ENCODE results near the gene SMYD5. TPM values are rescaled to one million over a fixed set of nuclear protein-coding genes. Genes with fewer than 3 reads are reported as not detected.

The SMYD5 gene
- total RNA-seq, 4 donors from 2014 or later: 13.8 to 32.4 (median 18.7) TPM

GRCh38 chr2:73253901-73254300 is 39.9 kb downstream of the SMYD5 start:
- no peaks in the 10 kb centered on the region for H3K4me1 ChIP-seq
- no peak overlapping the region for H3K4me3 ChIP-seq
- 92 to 96% methylated on average over 3 of the region's 3 CpGs for WGBS, 2 donors
- no peak for TF ChIP-seq CTCF (IDR thresholded peaks at IDR 0.05)
- TF ChIP-seq EP300 (IDR thresholded peaks at IDR 0.05): no peak
- no peak for TF ChIP-seq POLR2A (IDR thresholded peaks at IDR 0.05)
- H3K27me3 ChIP-seq: no peaks in the 10 kb centered on the region
- no peak overlapping the region for H3K27ac ChIP-seq
- no peaks in the 10 kb centered on the region for H3K9me3 ChIP-seq
- DNase-seq (ENCODE audit: low spot score in 2 of 2): no peak
- H3K36me3 ChIP-seq: peaks cover 4 to 70% (median 31%) of the 10 kb centered on the region in 3 donors

DNA sequence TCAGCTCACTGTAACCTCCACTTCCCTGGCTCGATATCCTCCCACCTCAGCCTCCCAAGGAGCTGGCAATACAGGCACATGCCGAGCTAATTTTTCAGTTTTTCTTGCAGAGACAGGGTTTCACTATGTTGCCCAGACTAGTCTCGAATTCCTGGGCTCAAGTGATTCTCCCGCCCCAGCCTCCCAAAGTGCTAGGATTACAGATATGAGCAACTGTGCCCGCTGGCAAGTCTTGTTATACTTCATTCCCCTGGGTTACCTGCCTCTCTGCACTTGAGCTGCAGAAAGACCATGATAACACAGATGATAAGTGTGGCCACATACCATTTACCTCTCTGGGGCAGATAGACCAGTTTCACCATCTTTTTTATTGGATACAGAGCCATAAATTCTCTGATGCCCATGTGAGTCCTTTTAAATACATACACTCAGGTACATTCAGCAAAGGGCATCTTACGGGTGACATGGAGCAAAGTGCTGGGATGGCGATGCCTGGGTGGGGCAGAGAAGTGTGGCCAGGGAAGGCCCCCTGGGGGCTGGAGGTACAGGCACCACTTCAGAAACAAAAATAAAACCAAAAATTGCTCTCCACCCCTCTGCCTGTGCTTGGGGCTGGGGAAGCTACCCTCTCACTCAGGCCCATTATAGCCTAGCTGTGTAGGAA is 40.4 kb downstream of the SMYD5 start:
- peaks cover 4 to 65% (median 29%) of the 10 kb centered on the region in 3 donors for H3K36me3 ChIP-seq
- no peak for DNase-seq (ENCODE audit: low spot score in 2 of 2)
- no peak overlapping the region for H3K27ac ChIP-seq
- no peaks in the 10 kb centered on the region for H3K9me3 ChIP-seq
- 86 to 91% methylated on average over 7 of the region's 7 CpGs for WGBS, 2 donors
- TF ChIP-seq EP300 (IDR thresholded peaks at IDR 0.05) (no peak), CTCF (IDR thresholded peaks at IDR 0.05) (no peak), POLR2A (IDR thresholded peaks at IDR 0.05) (no peak)
- no peaks in the 10 kb centered on the region for H3K4me1 ChIP-seq
- no peaks in the 10 kb centered on the region for H3K27me3 ChIP-seq
- no peak overlapping the region for H3K4me3 ChIP-seq

GRCh38 chr2:73255007-73255644 is 41.1 kb downstream of the SMYD5 start:
- WGBS, 2 donors: 56 to 87% methylated on average over 2 to 4 of the region's 4 CpGs
- TF ChIP-seq CTCF (IDR thresholded peaks at IDR 0.05) (no peak), EP300 (IDR thresholded peaks at IDR 0.05) (no peak), POLR2A (IDR thresholded peaks at IDR 0.05) (no peak)

GRCh38 chr2:73255907-73256617 is 42.0 kb downstream of the SMYD5 start:
- Histone ChIP-seq H3K36me3 (peaks cover 0 to 49% (median 13%) of the 10 kb centered on the region in 3 donors), H3K9me3 (no peaks in the 10 kb centered on the region), H3K27ac (no peak overlapping the region), H3K27me3 (no peaks in the 10 kb centered on the region), H3K4me3 (no peak overlapping the region), H3K4me1 (no peaks in the 10 kb centered on the region)
- WGBS, 2 donors: 37 to 52% methylated on average over 5 of the region's 5 CpGs
- TF ChIP-seq EP300 (IDR thresholded peaks at IDR 0.05) (no peak), POLR2A (IDR thresholded peaks at IDR 0.05) (no peak), CTCF (IDR thresholded peaks at IDR 0.05) (no peak)
- no peak for DNase-seq (ENCODE audit: low spot score in 2 of 2)

More at GRCh38 chr2:73255007-73255644, 41.1 kb downstream of the SMYD5 start:
- Histone ChIP-seq H3K4me3 (no peak overlapping the region), H3K27ac (no peak overlapping the region), H3K27me3 (no peaks in the 10 kb centered on the region), H3K9me3 (no peaks in the 10 kb centered on the region), H3K36me3 (peaks cover 4 to 58% (median 22%) of the 10 kb centered on the region in 3 donors), H3K4me1 (no peaks in the 10 kb centered on the region)
- DNase-seq (ENCODE audit: low spot score in 2 of 2): no peak

DNA sequence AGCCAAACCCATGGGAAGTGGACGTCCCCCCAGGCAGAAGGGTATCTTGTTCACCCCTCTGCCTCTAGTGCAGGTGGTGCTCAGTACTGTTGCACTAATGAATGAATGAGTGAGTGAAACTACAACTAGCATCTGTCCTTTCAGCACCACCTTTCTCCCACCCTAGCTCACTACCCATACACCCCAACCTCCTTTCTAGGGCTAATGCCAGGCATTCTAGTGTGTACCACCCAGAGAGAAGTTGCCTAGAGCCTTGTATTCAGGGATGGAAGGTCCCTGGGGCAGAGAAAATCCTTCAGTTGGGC is 42.5 kb downstream of the SMYD5 start:
- H3K4me1 ChIP-seq: no peaks in the 10 kb centered on the region
- H3K27me3 ChIP-seq: no peaks in the 10 kb centered on the region
- H3K9me3 ChIP-seq: no peaks in the 10 kb centered on the region
- WGBS, 2 donors: 14 to 77% methylated on average over 1 of the region's 1 CpG
- DNase-seq (ENCODE audit: low spot score in 2 of 2): no peak
- TF ChIP-seq CTCF (IDR thresholded peaks at IDR 0.05): no peak
- no peak for TF ChIP-seq EP300 (IDR thresholded peaks at IDR 0.05)
- H3K36me3 ChIP-seq: peaks cover 0 to 44% (median 9%) of the 10 kb centered on the region in 3 donors
- H3K4me3 ChIP-seq: no peak overlapping the region
- no peak overlapping the region for H3K27ac ChIP-seq
